ENCODE data around the gene PIGM.

PIGM gene

DNA sequence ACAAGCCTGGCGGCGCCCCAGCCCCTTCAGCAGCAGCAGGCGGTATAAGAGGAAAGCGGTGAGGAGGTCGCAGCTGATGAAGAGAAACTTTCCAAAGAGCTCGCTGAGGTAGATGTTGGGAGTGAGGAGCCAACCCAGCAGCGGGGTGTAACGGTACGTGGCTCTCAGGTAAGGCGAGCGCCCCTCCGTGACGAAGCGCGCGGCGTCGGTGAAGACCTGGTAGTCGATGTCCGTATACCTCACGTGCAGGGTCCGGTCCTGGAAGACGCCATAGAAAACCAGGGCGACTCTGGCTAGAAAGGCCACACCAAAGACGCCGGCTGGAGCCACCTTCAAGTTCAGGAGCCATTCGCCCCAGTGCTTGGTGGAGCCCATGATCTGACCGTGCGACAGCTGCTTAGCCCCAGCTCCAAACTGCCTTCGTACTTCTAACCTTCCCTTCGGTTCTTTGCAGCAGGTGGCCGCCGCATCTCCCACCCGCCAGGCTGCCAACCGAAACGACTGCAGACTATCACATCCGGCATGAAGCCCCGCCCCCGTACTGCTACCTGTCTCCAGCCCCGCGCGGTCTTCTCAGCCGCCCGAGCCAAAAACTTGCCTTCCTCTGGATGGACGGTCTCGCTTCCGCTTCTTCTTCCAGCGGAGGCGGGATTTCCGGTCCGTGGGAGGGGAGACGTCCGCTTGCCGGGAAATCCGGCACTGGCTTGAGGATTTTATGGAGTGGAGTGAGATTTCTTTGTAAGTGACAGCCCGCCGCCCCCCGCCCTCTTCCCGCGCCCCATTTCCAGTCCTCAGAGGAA lies at the start of gene PIGM:
PIGM (minus strand) TSS at position 626 of the 800 bp plus-strand sequence; CDS start at position 375, 251 bp downstream.
- DNase-seq = peak; percentile 97

DNA sequence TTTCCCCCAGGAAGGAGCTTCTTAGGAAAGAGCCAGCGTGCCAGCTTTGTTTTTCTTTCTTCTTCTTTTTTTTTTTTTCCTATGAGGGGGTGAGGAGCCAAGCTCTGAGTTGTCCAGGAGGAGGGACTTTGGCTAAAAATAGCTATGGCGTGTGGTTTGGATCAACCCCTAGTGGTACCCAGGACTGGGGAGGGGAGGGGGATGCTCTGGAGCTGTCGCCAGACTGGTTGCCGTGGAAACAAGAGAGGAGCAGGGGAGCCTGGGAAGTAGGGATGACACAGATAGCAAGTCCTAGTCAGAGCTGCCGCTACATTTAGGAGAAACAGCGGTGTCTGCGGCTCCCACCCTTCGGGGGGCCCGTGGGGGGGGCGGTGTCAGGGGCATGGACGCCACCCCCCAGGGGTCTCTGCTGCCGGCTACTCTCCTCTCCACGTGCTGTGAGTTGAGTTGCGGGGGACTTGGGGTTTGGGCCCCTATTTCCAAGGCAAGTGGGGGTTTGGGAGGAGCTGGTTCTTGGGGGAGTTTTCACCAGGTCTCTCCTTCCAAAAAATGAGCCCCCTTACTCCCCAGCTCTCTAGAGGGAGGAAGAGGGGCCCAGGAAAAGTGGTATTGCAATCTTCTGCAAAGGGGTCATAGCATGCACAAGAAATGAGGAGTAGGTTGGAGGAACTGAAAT lies 49.6 kb upstream of the PIGM start, which contains the start of gene KCNJ9:
KCNJ9 (plus strand) TSS at position 278 of the 676 bp plus-strand sequence. CDS start 2,493 bp downstream, outside the sequence.
- peak; percentile 22 for DNase-seq

- DNase-seq = no peak
Measured at GRCh38 chr1:160080381-160081100, 48.8 kb upstream of the PIGM start.

DNA sequence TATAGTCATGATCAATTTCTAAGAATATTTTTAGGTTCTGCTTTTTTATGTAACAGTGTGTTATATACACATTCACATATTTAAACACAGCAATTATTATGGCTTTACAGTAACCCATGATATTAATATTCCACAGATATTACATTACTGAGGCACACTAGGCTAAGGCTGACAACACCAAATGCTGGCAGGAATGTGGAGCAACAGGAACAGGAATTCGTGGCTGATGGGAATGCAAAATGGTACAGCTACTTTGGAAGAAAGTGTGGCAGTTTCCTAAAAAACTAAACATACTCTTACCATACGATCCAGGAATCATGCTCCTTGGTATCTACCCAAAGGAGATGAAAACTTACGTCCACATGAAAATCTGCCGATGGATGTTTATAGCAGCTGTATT lies 47.7 kb upstream of the PIGM start:
- DNase-seq = no peak

GRCh38 chr1:160078512-160079195 lies 46.9 kb upstream of the PIGM start:
- peak; percentile 5 for DNase-seq

GRCh38 chr1:160077486-160077885 lies 45.7 kb upstream of the PIGM start:
- DNase-seq = no peak

- no peak for DNase-seq
Measured at GRCh38 chr1:160076295-160076694, 44.5 kb upstream of the PIGM start.

DNA sequence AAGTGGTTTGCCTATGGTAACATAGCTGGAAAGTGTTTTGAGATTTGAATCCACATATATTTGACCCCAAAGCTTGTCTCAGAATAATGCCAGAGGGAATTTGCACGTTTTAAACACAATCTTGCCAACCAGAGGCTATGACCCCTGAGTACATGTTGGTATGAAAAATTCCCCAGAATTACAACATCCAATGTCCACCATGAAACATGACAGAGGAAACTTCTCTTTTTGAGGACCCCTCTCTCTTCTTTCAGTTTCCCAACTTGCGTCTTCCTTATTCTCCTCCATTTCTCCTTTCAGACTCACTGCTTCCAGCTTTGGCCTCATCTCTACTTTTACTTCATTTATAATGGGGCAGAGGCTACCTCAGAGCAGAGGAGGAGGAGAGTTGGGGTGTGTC lies 44.0 kb upstream of the PIGM start:
- no peak for DNase-seq

DNA sequence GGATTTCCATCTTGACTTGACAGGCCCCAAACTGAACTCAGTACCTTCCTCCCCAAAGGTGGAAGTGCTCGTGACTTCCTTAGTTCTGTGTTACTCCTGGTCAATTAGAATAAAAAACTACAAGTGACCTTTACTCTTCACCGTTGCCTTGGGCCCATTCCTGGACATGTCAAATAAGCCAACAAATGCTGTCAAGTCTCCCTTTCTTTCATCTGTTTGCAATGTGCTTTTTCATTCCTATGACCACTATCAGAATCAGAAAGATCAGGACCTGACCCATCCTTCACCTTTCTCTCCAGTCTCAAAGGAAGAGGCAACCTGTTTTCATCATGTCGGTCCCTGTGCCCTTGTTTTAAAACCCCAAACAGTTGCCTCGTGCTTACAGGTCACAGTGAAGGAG lies 43.1 kb upstream of the PIGM start:
- DNase-seq = no peak

DNA sequence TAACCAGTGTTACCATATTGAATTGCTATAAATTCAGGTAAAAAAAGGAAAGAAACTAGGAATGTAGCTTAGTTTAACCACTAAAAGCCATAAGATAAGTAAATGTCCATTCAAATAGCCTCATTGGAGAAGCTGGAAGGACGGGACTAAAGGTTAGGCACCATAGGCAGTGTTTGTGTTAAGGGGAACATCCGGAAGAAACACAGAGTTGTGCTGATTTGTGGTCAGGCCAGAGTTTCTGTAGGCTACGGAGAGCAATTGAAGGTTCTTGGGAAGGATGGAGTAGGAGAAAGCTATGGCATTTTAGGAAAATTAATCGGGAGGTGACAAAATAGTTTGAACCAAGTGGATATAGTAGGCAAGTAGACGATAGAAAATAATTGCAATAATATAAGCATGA lies 39.5 kb upstream of the PIGM start:
- DNase-seq = no peak

- peak; percentile 57 for DNase-seq
Measured at GRCh38 chr1:160070243-160071163, 38.7 kb upstream of the PIGM start.

GRCh38 chr1:160069460-160070231 lies 37.9 kb upstream of the PIGM start, which contains the start of gene KCNJ10:
KCNJ10 (minus strand) TSS chr1:160070160; CDS start chr1:160042532, 27,628 bp downstream.
- DNase-seq = no peak

DNA sequence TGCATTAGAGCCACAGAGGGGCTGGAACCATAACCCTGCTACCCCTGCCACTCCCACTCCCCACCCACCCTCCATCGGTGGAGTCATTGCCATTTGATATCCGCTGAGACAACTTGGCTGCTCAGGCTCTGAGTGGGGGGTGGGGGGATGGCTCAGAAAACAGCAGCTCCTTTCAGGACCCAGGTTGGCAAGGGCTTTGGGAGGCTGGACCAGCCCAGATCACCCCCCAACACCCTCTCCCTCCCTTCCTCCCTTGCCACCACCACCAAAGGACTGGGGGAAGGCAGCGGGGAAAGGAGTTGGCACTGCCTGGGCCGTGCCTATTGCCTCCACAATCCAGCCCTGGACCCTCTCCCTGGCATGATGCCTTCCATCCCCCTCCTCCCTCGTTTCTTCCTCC lies 36.4 kb upstream of the PIGM start:
- no peak for DNase-seq

DNA sequence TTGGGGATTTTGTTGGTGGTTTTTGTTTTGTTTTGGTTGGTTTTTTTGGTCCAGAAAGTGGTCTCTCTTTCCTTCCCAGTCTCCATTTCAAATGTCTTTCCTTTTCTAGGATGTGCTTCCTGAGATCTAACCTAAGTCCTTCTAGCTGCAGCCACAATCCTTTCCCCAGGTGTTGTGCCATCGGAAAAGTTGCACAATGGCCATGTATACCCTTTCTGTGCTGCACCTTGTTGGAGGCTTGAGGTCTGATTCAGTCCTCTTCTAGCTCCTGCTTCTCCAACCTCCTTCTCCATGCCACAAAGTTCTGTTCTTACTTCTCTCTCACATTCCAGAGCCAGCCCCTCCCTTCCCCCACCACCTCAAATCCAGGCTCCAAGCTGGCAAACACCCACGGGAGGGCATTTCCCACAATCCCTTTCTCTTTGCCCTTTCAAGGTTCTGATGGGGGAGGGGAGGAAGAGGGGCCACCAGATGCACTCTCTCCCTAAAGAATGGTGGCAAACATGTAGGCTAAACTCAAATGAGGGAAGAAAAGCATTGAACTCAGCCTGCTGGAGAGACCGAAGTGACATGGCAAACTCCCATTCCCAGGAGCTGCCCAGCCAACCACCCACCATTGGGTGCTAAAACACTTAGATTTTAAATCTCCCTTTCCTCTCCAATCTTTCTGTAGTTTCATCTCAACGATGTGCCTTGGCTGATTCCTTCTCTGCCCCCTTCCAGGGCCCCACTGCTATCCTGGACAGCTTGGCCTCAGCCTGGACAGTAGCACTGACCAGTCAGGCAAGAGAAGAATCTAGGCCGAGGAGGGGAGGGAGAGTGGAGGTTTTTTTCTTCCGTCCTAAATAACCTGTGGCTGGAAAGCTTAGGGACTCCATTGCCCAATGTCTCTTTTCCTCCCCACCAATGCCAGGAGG lies 35.3 kb upstream of the PIGM start:
- DNase-seq = no peak

DNA sequence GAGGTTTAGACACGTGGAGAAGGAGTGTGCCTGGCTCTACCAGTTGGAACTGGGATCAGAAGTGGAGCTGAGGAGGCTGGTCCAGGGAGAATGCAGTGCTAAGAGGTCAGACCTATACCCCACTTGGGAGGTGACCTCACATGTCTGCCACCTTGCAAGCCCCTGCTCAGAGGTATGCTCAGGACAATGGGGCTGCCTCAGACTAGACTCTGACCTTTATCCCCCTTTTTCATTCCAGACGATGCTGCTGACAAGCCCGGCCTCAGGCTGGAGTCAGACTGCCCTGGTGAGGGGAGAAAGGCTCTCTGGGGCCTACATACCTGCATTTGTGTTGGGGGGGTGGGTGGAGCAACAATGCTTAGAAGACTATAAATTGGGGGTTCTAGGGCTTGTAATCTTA lies 33.0 kb upstream of the PIGM start:
- DNase-seq = no peak

DNA sequence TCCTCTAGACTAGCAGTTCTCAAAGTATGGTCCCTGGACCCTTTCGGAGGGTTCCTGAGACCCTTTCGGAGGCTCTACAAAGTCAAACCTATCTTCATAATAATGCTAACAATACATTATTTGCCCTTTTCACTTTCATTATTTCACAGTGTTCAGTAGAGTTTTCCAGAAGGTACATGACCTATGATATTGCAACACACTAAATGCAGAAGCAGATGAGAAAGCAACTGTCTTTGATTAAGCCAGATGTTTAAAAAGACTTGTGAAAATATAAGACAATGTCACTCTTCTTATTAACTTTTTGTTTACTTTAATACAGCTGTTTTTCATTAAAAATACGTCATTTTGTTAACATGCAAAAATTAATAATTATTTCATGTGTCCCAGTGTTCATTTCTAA lies 32.4 kb upstream of the PIGM start:
- no peak for DNase-seq

DNA sequence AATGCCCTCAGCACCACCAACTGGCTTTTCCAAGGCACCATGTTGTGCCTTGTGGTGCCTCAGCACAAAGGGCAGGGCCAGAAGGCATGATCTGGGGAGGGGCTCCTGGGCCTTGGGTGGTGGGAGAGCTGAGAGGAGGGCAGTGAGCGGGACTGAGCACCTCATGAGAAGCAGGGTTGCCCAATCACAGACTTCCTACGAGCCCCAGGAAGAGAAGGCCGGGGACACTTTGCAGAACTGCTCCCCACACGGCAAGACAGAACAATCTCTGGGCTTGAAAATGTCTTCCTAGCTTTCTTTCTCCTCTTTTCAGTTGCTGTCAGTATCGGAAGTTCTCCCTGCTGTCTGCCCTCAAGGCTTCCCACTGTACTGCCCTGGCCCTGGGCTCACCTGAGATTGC lies 31.4 kb upstream of the PIGM start:
- DNase-seq = no peak

GRCh38 chr1:160062230-160062532 lies 30.4 kb upstream of the PIGM start:
- DNase-seq = no peak

DNA sequence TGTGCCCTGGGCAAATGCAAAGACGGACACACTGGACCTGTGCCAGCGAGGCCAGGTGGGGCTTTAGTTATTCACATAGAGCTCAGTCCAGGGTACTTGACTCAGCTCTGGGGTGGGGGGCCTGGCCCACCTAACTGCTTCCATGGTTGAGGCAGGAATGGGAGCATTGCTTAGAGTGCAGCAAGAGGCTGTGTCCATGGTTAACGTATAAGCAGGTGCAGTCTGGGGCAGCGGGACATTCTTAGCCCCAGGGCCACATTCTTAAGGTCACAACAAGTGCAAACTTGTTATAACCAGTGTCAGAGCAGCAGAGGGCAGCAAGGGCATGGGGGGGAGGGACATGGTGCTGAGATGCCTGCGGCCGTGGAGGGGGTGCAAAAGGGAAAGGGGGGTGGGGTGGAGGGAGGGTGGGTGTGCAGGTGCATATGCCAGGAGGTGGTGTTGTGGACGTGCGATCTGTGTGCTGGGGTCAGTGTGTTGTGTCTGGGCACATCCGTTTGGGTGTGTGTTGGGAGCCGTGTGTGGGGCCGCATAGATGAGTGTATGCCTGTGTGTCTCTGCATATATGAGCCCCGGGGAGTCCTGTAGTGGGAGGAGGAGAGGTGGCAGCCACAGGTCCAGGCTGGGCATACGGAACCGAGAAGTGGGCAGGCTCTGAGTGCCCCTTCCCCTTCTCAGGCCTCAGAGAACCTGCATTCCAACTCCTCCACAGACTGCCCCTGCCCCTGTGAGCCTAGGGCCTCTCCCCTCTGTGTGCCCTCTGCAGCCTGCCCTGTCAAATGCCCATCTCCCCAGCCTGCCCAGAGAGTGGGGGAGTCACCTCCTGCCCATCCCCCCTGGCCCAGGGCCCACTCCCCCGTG lies 29.8 kb upstream of the PIGM start:
- DNase-seq = no peak
